HepG2 (cell line): ENCODE data around the gene AK4. TPM values are rescaled to one million over a fixed set of nuclear protein-coding genes. Genes with fewer than 3 reads are reported as not detected.
A peak's percentile ranks its signal among the peaks of the same experiment; 100 is the strongest.

ENCODE experiments used
- AGO2 ChIP-seq: fragments of 200-400 bp; formaldehyde crosslinking; optimal IDR thresholded peaks from 2 replicates; pipeline ENCODE3; 2017; ENCODE audit warnings: mild to moderate bottlenecking, low read depth, low read length, moderate library complexity
- ARNTL ChIP-seq: sonication (generic); formaldehyde crosslinking; IDR thresholded peaks from 2 replicates; pipeline ENCODE4 v1.4.0; 2020; ENCODE audit warnings: mild to moderate bottlenecking, missing genetic modification reagents
- DMAP1 ChIP-seq: IDR thresholded peaks from 2 replicates; pipeline ENCODE4 v1.6.1; 2016
- FOXC1 ChIP-seq: sonication (generic); formaldehyde crosslinking; IDR thresholded peaks from 2 replicates; pipeline ENCODE4 v1.8.0; 2022; ENCODE audit warnings: mild to moderate bottlenecking, missing genetic modification reagents, borderline replicate concordance
- HOXA5 ChIP-seq: sonication (generic); formaldehyde crosslinking; IDR thresholded peaks from 2 replicates; pipeline ENCODE4 v1.4.0; 2020; ENCODE audit warnings: missing genetic modification reagents
- MEIS1 ChIP-seq: sonication (generic); formaldehyde crosslinking; IDR thresholded peaks from 2 replicates; pipeline ENCODE4 v1.9.0; 2021; ENCODE audit warnings: mild to moderate bottlenecking, missing genetic modification reagents, moderate library complexity, borderline replicate concordance
- NCOA1 ChIP-seq: sonication (generic); formaldehyde crosslinking; IDR thresholded peaks from 2 replicates; pipeline ENCODE4 v1.9.0; 2021; ENCODE audit warnings: missing genetic modification reagents
- polyA plus RNA-seq, 8 experiments: library from polyadenylated mRNA; depleted of rRNA in 3 of 8; stranded (reverse) in 7 of 8; unstranded in 1 of 8; fragments of >200 nt; fragmentation: Illumina TruSeq in 4 of 8; extraction: Trizol in 4 of 8; gene quantifications; 2 replicates each; pipeline versions ENCODE4 v1.2.1 to v1.2.3, GENCODE V29; 2011 to 2016; ENCODE audit warnings: low read depth in 4 of 8, missing spikeins in 1 of 8, mixed read lengths in 1 of 8; ENCODE audit not compliant: insufficient read depth in 1 of 8
- total RNA-seq, 5 experiments: library from RNA; depleted of rRNA; stranded (reverse); fragments of >200 nt; fragmentation: Illumina TruSeq; extraction: Trizol; gene quantifications; 2 replicates each; pipeline ENCODE4 v1.2.3, GENCODE V29; 2016; ENCODE audit warnings: low read depth in 1 of 5
- TF ChIP-seq, protein P1 (sequence below): sonication (generic); formaldehyde crosslinking; conservative IDR thresholded peaks from 2 replicates; pipeline ENCODE4 v1.4.0; 2020; ENCODE audit warnings: mild to moderate bottlenecking, missing genetic modification reagents, moderate library complexity
- TF ChIP-seq, protein P2 (sequence below): sonication (generic); formaldehyde crosslinking; IDR thresholded peaks from 2 replicates; pipeline ENCODE4 v1.5.1; 2020; ENCODE audit warnings: missing genetic modification reagents, mild to moderate bottlenecking, borderline replicate concordance
- TF ChIP-seq, protein P3 (sequence below): sonication (generic); formaldehyde crosslinking; IDR thresholded peaks from 2 replicates; pipeline ENCODE4 v1.5.1; 2020; ENCODE audit warnings: mild to moderate bottlenecking, moderate library complexity, missing genetic modification reagents

The AK4 gene
- total and polyA plus RNA-seq, 2 of the 13 experiments (the other 11 are each of a cell fraction or from before 2014, with no cell fraction given): 110 to 160 TPM

DNA sequence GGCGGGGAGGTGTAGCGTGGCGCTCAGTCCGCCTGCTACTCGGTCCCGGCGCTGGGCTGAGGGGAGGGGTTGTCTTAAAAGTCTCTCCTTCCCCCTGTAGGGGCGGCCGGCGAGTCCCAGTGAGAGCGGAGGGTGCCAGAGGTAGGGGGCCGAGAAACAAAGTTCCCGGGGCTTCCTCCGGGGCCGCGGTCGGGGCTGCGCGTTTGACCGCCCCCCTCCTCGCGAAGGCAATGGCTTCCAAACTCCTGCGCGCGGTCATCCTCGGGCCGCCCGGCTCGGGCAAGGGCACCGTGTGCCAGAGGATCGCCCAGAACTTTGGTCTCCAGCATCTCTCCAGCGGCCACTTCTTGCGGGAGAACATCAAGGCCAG, at the start of gene AK4 (continued):
- TF ChIP-seq, protein P1, sequence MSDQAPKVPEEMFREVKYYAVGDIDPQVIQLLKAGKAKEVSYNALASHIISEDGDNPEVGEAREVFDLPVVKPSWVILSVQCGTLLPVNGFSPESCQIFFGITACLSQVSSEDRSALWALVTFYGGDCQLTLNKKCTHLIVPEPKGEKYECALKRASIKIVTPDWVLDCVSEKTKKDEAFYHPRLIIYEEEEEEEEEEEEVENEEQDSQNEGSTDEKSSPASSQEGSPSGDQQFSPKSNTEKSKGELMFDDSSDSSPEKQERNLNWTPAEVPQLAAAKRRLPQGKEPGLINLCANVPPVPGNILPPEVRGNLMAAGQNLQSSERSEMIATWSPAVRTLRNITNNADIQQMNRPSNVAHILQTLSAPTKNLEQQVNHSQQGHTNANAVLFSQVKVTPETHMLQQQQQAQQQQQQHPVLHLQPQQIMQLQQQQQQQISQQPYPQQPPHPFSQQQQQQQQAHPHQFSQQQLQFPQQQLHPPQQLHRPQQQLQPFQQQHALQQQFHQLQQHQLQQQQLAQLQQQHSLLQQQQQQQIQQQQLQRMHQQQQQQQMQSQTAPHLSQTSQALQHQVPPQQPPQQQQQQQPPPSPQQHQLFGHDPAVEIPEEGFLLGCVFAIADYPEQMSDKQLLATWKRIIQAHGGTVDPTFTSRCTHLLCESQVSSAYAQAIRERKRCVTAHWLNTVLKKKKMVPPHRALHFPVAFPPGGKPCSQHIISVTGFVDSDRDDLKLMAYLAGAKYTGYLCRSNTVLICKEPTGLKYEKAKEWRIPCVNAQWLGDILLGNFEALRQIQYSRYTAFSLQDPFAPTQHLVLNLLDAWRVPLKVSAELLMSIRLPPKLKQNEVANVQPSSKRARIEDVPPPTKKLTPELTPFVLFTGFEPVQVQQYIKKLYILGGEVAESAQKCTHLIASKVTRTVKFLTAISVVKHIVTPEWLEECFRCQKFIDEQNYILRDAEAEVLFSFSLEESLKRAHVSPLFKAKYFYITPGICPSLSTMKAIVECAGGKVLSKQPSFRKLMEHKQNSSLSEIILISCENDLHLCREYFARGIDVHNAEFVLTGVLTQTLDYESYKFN: 0 out of 2 replicates have a peak, but pooled peaks have one; percentile 2
- TF ChIP-seq AGO2: peak; percentile 67
- 0 out of 2 replicates have a peak, but pooled peaks have one; percentile 33 for TF ChIP-seq FOXC1 (CRISPR knock-in tag)
- TF ChIP-seq, protein P2, sequence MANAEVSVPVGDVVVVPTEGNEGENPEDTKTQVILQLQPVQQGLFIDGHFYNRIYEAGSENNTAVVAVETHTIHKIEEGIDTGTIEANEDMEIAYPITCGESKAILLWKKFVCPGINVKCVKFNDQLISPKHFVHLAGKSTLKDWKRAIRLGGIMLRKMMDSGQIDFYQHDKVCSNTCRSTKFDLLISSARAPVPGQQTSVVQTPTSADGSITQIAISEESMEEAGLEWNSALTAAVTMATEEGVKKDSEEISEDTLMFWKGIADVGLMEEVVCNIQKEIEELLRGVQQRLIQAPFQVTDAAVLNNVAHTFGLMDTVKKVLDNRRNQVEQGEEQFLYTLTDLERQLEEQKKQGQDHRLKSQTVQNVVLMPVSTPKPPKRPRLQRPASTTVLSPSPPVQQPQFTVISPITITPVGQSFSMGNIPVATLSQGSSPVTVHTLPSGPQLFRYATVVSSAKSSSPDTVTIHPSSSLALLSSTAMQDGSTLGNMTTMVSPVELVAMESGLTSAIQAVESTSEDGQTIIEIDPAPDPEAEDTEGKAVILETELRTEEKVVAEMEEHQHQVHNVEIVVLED (CRISPR knock-in tag): 0 out of 2 replicates have a peak, but pooled peaks have one; percentile 7
- peak; percentile 54; the same call in 1 of the 2 replicates for TF ChIP-seq ARNTL (CRISPR knock-in tag)
- TF ChIP-seq, protein P3, sequence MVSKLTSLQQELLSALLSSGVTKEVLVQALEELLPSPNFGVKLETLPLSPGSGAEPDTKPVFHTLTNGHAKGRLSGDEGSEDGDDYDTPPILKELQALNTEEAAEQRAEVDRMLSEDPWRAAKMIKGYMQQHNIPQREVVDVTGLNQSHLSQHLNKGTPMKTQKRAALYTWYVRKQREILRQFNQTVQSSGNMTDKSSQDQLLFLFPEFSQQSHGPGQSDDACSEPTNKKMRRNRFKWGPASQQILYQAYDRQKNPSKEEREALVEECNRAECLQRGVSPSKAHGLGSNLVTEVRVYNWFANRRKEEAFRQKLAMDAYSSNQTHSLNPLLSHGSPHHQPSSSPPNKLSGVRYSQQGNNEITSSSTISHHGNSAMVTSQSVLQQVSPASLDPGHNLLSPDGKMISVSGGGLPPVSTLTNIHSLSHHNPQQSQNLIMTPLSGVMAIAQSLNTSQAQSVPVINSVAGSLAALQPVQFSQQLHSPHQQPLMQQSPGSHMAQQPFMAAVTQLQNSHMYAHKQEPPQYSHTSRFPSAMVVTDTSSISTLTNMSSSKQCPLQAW (CRISPR knock-in tag): 0 out of 2 replicates have a peak, but pooled peaks have one; percentile 22
- peak; percentile 48; the same call in 1 of the 2 replicates for TF ChIP-seq DMAP1 (CRISPR knock-in tag)
- TF ChIP-seq HOXA5: peak; percentile 10; the same call in 1 of the 2 replicates
- 0 out of 2 replicates have a peak, but pooled peaks have one; percentile 22 for TF ChIP-seq MEIS1 (CRISPR knock-in tag)
- TF ChIP-seq NCOA1: peak; percentile 60; the same call in 1 of the 2 replicates
- TF ChIP-seq, all 625 proteins: peak for 23; not testable (repeated sequence) for 602
